GM19372 (cell line): ENCODE data around the gene UBAC2.

Experiments
- ATAC-seq: cut with Tn5 transposase; IDR thresholded peaks from one replicate; pipeline ENCODE4 v1.9.1; 2021; ENCODE audit warnings: mild to moderate bottlenecking, low read depth, moderate library complexity; ENCODE audit not compliant: unreplicated experiment

The UBAC2 gene

GRCh38 chr13:99352351-99353245 lies 151.9 kb downstream of the UBAC2 start:
- ATAC-seq: no peak

GRCh38 chr13:99353246-99353600 lies 152.6 kb downstream of the UBAC2 start:
- ATAC-seq: no peak

- no peak for ATAC-seq
These were observed 153.2 kb downstream of the UBAC2 start for GRCh38 chr13:99353836-99354235.

GRCh38 chr13:99354371-99354951 lies 153.8 kb downstream of the UBAC2 start:
- no peak for ATAC-seq

DNA sequence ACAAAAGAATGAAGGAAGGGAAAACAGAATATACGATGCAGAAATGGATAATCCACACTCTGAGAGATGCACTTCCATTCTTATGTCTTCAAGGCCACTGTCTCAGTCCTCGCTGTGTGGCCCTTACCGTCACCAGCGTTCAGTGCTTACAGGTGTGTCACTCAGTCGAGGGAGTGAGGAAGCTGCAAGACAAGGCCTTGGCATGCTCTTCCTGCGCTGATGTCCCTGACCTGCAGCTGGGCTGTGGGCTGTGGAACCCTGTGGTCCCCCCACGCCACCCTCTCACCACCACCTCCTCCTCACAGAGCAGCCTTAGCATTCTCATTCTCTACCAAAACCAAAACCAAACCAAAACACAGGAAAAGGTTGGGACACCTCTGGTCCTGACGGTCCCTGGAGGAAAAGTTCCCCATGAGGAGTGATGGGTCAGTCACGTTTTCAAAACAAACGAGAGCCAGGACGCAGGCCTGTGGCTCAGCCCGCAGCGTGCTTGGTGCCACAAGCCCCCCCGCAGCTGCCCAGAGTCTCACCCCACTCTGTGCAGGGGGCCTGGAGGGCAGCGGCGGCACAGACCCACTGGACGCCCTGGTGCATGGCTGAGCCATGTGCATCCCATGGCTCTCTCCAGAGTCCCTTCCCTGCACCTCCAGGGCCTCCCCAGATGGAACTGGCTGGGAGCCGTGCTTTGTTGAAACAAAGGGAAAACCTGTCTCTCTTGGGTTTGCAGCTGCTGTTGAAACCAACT lies 154.8 kb downstream of the UBAC2 start:
- no peak for ATAC-seq

DNA sequence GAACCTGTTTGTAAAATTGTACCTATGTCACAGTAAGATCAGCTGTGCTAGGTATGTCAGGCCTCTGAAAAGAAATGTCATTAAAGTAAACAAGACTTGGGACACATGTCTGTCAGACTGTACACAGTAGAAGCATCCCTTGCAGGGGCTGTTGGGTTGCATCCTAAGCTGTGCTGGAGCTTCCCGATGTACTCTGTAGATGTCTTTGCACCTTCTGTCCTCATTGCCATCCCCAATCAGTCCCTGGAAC lies 155.3 kb downstream of the UBAC2 start:
- no peak for ATAC-seq

DNA sequence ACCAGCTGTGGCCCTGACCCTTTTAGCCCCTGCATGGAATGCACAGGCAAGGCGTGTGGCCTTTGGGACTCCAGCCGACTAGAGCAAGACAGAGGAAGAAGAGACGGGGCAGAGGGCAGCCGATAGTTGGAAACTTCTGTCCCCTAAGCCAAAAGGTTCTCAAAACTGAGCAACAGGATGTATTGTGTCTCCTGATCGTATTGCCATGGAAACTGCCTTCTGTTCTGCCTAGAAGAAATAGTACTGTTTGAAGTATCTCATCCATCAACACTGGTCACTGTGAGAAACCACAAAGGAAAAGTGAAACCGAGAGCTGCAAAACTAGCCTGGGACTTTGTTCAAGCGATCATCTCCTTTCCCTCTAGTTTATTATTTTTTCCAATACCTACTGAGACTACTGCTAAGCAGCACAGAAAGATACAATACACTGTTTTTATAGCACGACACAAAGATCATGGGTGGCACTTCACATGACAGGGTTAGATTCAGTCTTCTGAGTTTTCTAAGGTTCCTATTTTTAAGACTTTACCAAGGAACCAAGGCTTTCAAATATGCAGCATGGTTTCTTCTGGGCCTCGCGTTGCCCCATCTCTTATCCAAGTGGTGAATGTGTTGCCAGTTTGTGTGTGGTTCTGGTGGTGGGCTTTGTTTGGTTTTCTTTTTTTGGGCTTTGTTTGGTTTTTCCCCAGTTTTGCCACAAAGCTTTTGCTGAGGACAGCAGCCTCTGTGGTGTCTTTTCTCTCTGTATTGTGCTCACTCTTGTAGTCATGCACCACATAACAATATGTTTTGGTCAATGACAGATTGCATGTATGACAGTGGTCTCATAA lies 155.8 kb downstream of the UBAC2 start:
- peak; percentile 42 for ATAC-seq

GRCh38 chr13:99357131-99357596 lies 156.5 kb downstream of the UBAC2 start:
- no peak for ATAC-seq

DNA sequence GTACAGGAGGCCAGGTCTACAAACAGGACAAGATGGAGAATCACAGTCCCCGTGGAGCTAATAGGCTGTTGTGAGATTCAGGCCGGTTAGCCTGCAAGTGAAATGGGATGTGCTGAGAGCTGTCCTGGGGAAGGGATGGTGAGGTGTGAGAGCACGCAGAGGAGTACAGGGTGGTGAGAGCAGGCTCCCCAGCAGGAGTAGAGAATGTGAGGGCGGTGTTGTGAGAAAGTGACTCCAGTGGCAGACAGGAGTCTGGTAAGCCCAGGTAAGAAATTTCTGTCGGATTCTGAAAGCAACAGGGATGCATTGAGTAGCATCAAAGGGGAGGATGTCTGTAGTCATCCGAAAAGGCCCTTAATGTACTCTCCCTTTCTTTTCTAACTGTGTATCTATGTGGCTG lies 157.3 kb downstream of the UBAC2 start:
- no peak for ATAC-seq

DNA sequence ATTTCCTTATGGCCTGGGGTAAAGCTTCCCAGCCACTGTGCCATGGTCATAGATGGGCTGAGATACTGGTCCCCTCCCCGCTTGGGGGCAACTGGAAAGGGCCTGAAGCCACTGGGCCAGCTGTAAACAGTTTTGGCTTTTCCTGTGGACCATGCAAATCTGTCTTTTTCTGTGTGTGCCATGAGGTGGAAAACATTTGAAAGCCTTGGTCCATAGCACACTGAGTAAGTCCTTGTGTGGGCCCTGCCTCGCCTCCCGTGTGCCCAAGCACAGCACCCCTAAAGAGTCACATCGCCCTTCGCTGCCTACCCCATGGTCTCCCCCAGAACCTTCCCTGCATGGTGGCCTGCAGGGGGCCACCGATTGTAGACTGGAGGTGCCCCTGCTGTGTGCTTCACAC lies 158.9 kb downstream of the UBAC2 start:
- no peak for ATAC-seq

- ATAC-seq: no peak
These were observed 160.0 kb downstream of the UBAC2 start for GRCh38 chr13:99360696-99361095.

- ATAC-seq: no peak
These were observed 160.5 kb downstream of the UBAC2 start for GRCh38 chr13:99361197-99361596.

- no peak for ATAC-seq
These were observed 161.7 kb downstream of the UBAC2 start for GRCh38 chr13:99362362-99362761.

DNA sequence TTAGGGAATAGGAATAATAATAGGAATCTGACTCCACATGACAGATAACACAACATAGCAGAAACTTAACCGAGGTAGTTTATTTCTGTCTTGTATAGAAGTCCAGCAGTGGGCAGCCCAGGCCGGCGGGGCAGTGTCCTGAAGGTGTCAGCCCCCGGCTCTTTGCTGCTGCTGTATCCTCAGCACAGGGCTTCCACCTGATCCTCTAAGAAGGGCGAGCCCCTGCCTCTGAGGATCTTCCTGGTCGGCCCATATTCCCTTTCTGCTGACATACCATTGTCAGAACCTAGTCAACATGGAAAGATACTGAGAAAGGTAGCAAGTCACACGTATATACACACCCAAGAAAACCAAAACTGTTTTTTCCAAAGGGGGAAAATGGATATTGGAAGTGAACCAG lies 162.7 kb downstream of the UBAC2 start:
- ATAC-seq: no peak

DNA sequence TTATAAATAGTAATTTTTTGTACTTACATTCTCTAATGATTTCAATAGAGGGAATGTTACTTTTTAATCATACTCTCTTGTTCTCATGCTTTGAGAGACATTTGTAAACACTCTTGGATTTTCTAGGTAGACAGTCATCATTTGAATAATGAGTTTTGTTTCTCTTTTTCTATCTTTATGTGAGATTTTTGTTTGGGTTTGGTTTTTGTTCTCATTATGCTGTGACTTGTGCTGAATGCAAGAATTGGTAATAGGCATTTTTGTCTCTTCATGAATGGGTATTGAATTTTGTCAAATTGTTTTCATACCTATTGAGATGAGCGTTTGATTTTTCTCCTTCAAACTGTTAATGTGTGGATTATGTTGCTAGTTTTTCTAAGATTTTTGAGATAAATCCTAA lies 163.3 kb downstream of the UBAC2 start:
- peak; percentile 27 for ATAC-seq

DNA sequence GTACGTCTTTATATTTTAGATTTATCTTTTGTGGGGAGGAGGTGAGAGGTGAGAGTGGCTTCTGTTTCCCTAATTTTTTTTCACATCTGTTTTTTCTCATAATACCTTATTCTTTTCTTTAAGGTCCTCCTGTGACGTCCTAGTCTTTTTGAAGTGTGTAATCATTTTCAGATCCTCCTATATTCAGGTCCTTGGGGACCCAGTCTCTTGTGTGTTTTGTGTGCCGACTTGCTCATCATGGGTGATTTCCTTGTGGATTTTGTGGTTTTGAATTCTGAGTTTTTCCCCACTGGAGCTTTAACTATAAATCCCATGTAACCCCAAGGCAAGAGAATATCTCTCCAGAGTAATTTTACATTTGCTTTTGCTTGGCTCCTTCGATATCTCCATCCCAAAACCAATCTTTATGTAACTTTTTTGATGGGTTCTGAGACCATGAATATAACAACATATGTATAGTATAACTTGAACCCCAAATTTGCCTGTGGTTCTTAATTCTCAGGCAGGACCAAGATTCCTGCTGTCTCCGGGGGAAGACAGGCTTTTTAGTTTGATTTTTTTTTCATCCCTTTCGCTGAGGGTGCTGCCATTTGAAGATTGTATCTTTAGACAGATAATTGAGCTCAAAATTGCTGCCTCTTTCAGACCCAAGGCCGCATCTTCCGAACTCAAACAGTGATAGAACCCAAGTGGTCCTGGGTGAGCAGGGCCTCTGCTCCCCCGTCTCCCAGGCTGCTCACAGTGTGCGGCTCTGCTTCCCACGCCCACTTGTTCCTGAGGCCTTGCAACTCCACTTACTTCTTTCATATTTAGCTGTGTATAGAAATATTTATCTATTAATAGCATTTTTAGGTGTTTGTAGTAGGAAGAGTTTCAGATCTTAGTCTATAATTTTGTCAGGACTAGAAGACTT lies 165.7 kb downstream of the UBAC2 start:
- ATAC-seq: peak; percentile 46

GRCh38 chr13:99367106-99367616 lies 166.5 kb downstream of the UBAC2 start:
- no peak for ATAC-seq

GRCh38 chr13:99367663-99368448 lies 167.2 kb downstream of the UBAC2 start:
- ATAC-seq: no peak
